GM12878 (cell line): Measurements from ENCODE around the gene SLC27A5. TPM values are rescaled to one million over a fixed set of nuclear protein-coding genes. Genes with fewer than 3 reads are reported as not detected.

ENCODE experiments used
- ASH2L ChIP-seq: fragments of 300-600, 200-600 bp; sonication (generic); IDR thresholded peaks from 2 replicates; pipeline ENCODE4 v1.6.1; 2017; ENCODE audit warnings: low read depth, mild to moderate bottlenecking, borderline replicate concordance
- CBX3 ChIP-seq: fragments of 200-600 bp; sonication (generic); IDR thresholded peaks from 2 replicates; pipeline ENCODE4 v1.6.1; 2016; ENCODE audit warnings: low read depth, borderline replicate concordance
- CHD1 ChIP-seq: IDR thresholded peaks from 2 replicates; pipeline ENCODE4 v1.6.1; 2012; ENCODE audit warnings: low read depth, low read length, improper control_type of control experiment
- FOXM1 ChIP-seq: IDR thresholded peaks from 2 replicates; pipeline ENCODE4 v1.6.1; 2012; ENCODE audit warnings: low read depth, mild to moderate bottlenecking, inconsistent platforms, low read length, moderate library complexity
- IKZF1 ChIP-seq: fragments of 450-650 bp; conservative IDR thresholded peaks from 2 replicates; pipeline ENCODE4 v1.6.1; 2017; ENCODE audit warnings: antibody characterized with exemption, mild to moderate bottlenecking
- JUNB ChIP-seq: IDR thresholded peaks from 2 replicates; pipeline ENCODE4 v1.6.1; 2016; ENCODE audit warnings: antibody characterized with exemption, mild to moderate bottlenecking
- MEF2A ChIP-seq: IDR thresholded peaks from 2 replicates; pipeline ENCODE4 v1.6.1; 2011; ENCODE audit warnings: low read depth, mild to moderate bottlenecking, low read length, moderate library complexity; ENCODE audit not compliant: insufficient read depth
- MEF2B ChIP-seq: fragments of 450-650 bp; IDR thresholded peaks from 2 replicates; pipeline ENCODE4 v1.6.1; 2018; ENCODE audit warnings: mild to moderate bottlenecking, moderate library complexity; ENCODE audit not compliant: partially characterized antibody, poor library complexity, severe bottlenecking
- MTA3 ChIP-seq: IDR thresholded peaks from 2 replicates; pipeline ENCODE4 v1.6.1; 2012; ENCODE audit warnings: low read length, inconsistent platforms, borderline replicate concordance
- MYC ChIP-seq: IDR thresholded peaks from 2 replicates; pipeline ENCODE4 v1.6.1; 2011; ENCODE audit warnings: mild to moderate bottlenecking, low read length, moderate library complexity, inconsistent platforms; ENCODE audit not compliant: insufficient read depth, insufficient replicate concordance, insufficient read length, severe bottlenecking
- NFYB ChIP-seq: IDR thresholded peaks from 2 replicates; pipeline ENCODE4 v1.6.1; 2011; ENCODE audit warnings: low read depth, mild to moderate bottlenecking, low read length, improper control_type of control experiment, moderate library complexity; ENCODE audit not compliant: insufficient read depth
- NRF1 ChIP-seq: conservative IDR thresholded peaks from 2 replicates; pipeline ENCODE4 v1.6.1; 2011; ENCODE audit warnings: mild to moderate bottlenecking, low read depth, low read length, improper control_type of control experiment
- RUNX3 ChIP-seq: IDR thresholded peaks from 2 replicates; pipeline ENCODE4 v1.6.1; 2012; ENCODE audit warnings: low read length, inconsistent platforms
- STAT1 ChIP-seq: fragments of 450-650 bp; conservative IDR thresholded peaks from 2 replicates; pipeline ENCODE4 v1.6.1; 2014; ENCODE audit warnings: antibody characterized with exemption, mild to moderate bottlenecking
- STAT3 ChIP-seq: IDR thresholded peaks from 2 replicates; pipeline ENCODE4 v1.6.1; 2011; ENCODE audit warnings: low read depth, low read length, improper control_type of control experiment
- SUZ12 ChIP-seq: fragments of 200-600 bp; sonication (generic); IDR thresholded peaks from one replicate; pipeline ENCODE4 v1.6.1; 2018; ENCODE audit warnings: antibody characterized with exemption, mild to moderate bottlenecking; ENCODE audit not compliant: unreplicated experiment
- TAF1 ChIP-seq: IDR thresholded peaks from 2 replicates; pipeline ENCODE4 v1.6.1; 2011; ENCODE audit warnings: mild to moderate bottlenecking, low read depth, low read length, borderline replicate concordance
- TCF7 ChIP-seq: IDR thresholded peaks from 2 replicates; pipeline ENCODE4 v1.6.1; 2014; ENCODE audit warnings: antibody characterized with exemption, borderline replicate concordance
- YY1 ChIP-seq: IDR thresholded peaks from 2 replicates; pipeline ENCODE4 v1.6.1; 2011; ENCODE audit warnings: low read depth, mild to moderate bottlenecking, low read length
- ZNF274 ChIP-seq: IDR thresholded peaks from one replicate; pipeline ENCODE4 v1.8.0; 2011; ENCODE audit not compliant: insufficient read length, insufficient read depth
- polyA plus RNA-seq, 11 experiments: library from polyadenylated mRNA; depleted of rRNA in 4 of 11; unstranded in 6 of 11; stranded (reverse) in 5 of 11; fragments of >200 nt; fragmentation: Nextera tagmentation in 4 of 11; fragmentation: Illumina TruSeq in 1 of 11; extraction: Ambion mirVana in 4 of 11; extraction: Trizol in 1 of 11; gene quantifications; 1 replicate in 1 of 11; 2 replicates in 10 of 11; pipeline versions ENCODE4 v1.2.1 to v1.2.3, GENCODE V29; 2011 to 2016; ENCODE audit warnings: inconsistent platforms in 2 of 11, missing spikeins in 2 of 11, low read depth in 1 of 11
- total RNA-seq, 4 experiments: library from RNA; depleted of rRNA in 3 of 4; stranded (reverse); fragments of >200 nt in 3 of 4; fragmentation: Illumina TruSeq in 1 of 4; extraction: Trizol in 1 of 4; gene quantifications; 2 replicates each; pipeline versions ENCODE4 v1.2.1 to v1.2.3, GENCODE V29; 2013 to 2021
- TF ChIP-seq, protein P1 (sequence below): fragments of 450-650 bp; IDR thresholded peaks from 2 replicates; pipeline ENCODE4 v1.6.1; 2016; ENCODE audit warnings: mild to moderate bottlenecking
- TF ChIP-seq, protein P2 (sequence below): fragments of 450-650 bp; IDR thresholded peaks from 2 replicates; pipeline ENCODE4 v1.6.1; 2014; ENCODE audit warnings: mild to moderate bottlenecking
- TF ChIP-seq, protein P3 (sequence below): IDR thresholded peaks from 2 replicates; pipeline ENCODE4 v1.6.1; 2011; ENCODE audit warnings: low read depth, mild to moderate bottlenecking, low read length, moderate library complexity, borderline replicate concordance; ENCODE audit errors: extremely low read depth
- TF ChIP-seq, protein P4 (sequence below): fragments of 450-650 bp; IDR thresholded peaks from 2 replicates; pipeline ENCODE4 v1.6.1; 2016; ENCODE audit warnings: mild to moderate bottlenecking
- TF ChIP-seq, protein P5 (sequence below): fragments of 450-650 bp; IDR thresholded peaks from 2 replicates; pipeline ENCODE4 v1.6.1; 2017; ENCODE audit warnings: borderline replicate concordance

SLC27A5 gene
- total and polyA plus RNA-seq, 10 of the 15 experiments (the other 5 are each of a cell fraction or from before 2014, with no cell fraction given): 21.2 to 127 (median 31.8) TPM

DNA sequence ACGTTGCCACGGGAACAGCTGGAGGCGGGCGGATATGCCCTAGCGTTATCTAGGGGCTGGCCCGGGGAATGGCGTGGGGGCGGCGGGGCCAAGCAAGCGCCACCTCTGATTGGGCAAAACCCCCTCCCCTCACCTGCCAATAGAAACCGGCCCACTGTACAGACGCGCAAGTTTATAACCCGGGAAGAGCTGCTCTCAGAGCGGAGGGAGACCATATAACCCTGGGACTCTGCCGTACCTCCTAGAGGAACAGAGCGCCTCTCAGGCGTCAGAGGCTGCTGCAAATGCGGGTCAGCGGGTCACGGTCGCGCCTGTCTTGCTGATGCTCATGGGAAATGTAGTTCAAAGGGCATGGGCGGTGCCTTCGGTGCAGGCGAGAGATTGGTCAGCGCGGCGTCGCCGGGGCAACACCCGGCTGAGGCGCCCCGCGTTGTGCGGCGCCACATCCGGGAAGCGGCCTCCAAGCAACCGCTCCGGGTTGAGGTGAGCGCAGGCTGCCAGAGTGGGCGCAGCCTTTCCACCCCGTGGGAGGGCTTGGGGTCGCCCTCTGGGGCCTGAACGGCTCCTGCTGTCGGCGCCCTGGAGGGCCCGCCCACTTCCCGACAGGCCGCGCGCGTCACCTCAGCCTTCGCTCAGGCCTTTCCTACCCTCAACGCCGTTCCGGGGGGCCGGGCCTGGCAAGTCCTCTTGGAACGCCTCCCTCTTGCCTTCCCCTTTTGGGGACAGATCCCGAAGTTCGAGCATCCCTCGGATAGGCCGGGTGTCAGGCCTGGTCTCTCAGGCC lies 35.9 kb downstream of the SLC27A5 start, which contains the start of gene ZNF446 (continued):
- TF ChIP-seq, protein P1, sequence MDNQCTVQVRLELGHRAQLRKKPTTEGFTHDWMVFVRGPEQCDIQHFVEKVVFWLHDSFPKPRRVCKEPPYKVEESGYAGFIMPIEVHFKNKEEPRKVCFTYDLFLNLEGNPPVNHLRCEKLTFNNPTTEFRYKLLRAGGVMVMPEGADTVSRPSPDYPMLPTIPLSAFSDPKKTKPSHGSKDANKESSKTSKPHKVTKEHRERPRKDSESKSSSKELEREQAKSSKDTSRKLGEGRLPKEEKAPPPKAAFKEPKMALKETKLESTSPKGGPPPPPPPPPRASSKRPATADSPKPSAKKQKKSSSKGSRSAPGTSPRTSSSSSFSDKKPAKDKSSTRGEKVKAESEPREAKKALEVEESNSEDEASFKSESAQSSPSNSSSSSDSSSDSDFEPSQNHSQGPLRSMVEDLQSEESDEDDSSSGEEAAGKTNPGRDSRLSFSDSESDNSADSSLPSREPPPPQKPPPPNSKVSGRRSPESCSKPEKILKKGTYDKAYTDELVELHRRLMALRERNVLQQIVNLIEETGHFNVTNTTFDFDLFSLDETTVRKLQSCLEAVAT: peak; percentile 16; the same call in 1 of the 2 replicates
- TF ChIP-seq TCF7: no peak
- TF ChIP-seq CBX3: no peak
- TF ChIP-seq TAF1: no peak
- TF ChIP-seq STAT1: no peak
- TF ChIP-seq, protein P2, sequence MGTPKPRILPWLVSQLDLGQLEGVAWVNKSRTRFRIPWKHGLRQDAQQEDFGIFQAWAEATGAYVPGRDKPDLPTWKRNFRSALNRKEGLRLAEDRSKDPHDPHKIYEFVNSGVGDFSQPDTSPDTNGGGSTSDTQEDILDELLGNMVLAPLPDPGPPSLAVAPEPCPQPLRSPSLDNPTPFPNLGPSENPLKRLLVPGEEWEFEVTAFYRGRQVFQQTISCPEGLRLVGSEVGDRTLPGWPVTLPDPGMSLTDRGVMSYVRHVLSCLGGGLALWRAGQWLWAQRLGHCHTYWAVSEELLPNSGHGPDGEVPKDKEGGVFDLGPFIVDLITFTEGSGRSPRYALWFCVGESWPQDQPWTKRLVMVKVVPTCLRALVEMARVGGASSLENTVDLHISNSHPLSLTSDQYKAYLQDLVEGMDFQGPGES: peak; percentile 35; the same call in 1 of the 2 replicates
- TF ChIP-seq MYC: no peak
- peak; percentile 62 for TF ChIP-seq MEF2B
- TF ChIP-seq, protein P3, sequence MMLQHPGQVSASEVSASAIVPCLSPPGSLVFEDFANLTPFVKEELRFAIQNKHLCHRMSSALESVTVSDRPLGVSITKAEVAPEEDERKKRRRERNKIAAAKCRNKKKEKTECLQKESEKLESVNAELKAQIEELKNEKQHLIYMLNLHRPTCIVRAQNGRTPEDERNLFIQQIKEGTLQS: no peak
- TF ChIP-seq MTA3: no peak; the same call in 1 of the 2 replicates
- no peak for TF ChIP-seq CHD1
- TF ChIP-seq, protein P4, sequence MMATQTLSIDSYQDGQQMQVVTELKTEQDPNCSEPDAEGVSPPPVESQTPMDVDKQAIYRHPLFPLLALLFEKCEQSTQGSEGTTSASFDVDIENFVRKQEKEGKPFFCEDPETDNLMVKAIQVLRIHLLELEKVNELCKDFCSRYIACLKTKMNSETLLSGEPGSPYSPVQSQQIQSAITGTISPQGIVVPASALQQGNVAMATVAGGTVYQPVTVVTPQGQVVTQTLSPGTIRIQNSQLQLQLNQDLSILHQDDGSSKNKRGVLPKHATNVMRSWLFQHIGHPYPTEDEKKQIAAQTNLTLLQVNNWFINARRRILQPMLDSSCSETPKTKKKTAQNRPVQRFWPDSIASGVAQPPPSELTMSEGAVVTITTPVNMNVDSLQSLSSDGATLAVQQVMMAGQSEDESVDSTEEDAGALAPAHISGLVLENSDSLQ: peak; percentile 71; the same call in 1 of the 2 replicates
- no peak for TF ChIP-seq NRF1
- TF ChIP-seq MEF2A: 0 out of 2 replicates have a peak, but pooled peaks have one; percentile 6
- no peak for TF ChIP-seq SUZ12
- TF ChIP-seq RUNX3: peak; percentile 66
- TF ChIP-seq, protein P5, sequence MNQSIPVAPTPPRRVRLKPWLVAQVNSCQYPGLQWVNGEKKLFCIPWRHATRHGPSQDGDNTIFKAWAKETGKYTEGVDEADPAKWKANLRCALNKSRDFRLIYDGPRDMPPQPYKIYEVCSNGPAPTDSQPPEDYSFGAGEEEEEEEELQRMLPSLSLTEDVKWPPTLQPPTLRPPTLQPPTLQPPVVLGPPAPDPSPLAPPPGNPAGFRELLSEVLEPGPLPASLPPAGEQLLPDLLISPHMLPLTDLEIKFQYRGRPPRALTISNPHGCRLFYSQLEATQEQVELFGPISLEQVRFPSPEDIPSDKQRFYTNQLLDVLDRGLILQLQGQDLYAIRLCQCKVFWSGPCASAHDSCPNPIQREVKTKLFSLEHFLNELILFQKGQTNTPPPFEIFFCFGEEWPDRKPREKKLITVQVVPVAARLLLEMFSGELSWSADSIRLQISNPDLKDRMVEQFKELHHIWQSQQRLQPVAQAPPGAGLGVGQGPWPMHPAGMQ: no peak
- peak; percentile 93 for TF ChIP-seq IKZF1
- TF ChIP-seq JUNB: no peak
- no peak for TF ChIP-seq YY1
- TF ChIP-seq NFYB: peak; percentile 71; the same call in 1 of the 2 replicates
- no peak for TF ChIP-seq ASH2L
- TF ChIP-seq FOXM1: 0 out of 2 replicates have a peak, but pooled peaks have one; percentile 29
- TF ChIP-seq ZNF274: no peak
- no peak for TF ChIP-seq STAT3
